Fibroblast of lung (primary cell): ENCODE results near the gene ZBTB43.

Experiments
- EZH2 ChIP-seq: IDR thresholded peaks from 2 replicates; pipeline ENCODE4 v1.5.1; 2012; ENCODE audit warnings: low read length, control low read depth, mild to moderate bottlenecking; ENCODE audit errors: missing control alignments
- TF ChIP-seq, protein P1 (sequence below), 2 donors: IDR thresholded peaks in 1 of 2; conservative IDR thresholded peaks in 1 of 2; 1 replicate in 1 of 2; 2 replicates in 1 of 2; pipeline ENCODE4 v1.5.1; 2011 to 2012; ENCODE audit warnings: low read length in 2 of 2, control low read depth in 1 of 2, inconsistent platforms in 1 of 2, low read depth in 1 of 2, mild to moderate bottlenecking in 1 of 2

GRCh38 chr9:126860077-126860756 lies 55.4 kb downstream of the ZBTB43 start, which contains the start of gene ZBTB34:
- TF ChIP-seq, protein P1, sequence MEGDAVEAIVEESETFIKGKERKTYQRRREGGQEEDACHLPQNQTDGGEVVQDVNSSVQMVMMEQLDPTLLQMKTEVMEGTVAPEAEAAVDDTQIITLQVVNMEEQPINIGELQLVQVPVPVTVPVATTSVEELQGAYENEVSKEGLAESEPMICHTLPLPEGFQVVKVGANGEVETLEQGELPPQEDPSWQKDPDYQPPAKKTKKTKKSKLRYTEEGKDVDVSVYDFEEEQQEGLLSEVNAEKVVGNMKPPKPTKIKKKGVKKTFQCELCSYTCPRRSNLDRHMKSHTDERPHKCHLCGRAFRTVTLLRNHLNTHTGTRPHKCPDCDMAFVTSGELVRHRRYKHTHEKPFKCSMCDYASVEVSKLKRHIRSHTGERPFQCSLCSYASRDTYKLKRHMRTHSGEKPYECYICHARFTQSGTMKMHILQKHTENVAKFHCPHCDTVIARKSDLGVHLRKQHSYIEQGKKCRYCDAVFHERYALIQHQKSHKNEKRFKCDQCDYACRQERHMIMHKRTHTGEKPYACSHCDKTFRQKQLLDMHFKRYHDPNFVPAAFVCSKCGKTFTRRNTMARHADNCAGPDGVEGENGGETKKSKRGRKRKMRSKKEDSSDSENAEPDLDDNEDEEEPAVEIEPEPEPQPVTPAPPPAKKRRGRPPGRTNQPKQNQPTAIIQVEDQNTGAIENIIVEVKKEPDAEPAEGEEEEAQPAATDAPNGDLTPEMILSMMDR (conservative IDR thresholded peaks at IDR 0.05 in 1 of 2, IDR thresholded peaks at IDR 0.05 in 1 of 2; ENCODE audit: low read depth in 1 of 2, low read length in 2 of 2) = peak; percentile 78 to 94
- no peak for TF ChIP-seq EZH2
